CD4-positive, alpha-beta T cell treated with Interleukin-17A for 4 hours (primary cell): ENCODE measurements around the gene RBM39.

Experiments
- DNase-seq: peaks from one replicate; pipeline ENCODE4 v3.0.0-alpha.2; 2020; ENCODE audit warnings: mixed read lengths

RBM39 gene

DNA sequence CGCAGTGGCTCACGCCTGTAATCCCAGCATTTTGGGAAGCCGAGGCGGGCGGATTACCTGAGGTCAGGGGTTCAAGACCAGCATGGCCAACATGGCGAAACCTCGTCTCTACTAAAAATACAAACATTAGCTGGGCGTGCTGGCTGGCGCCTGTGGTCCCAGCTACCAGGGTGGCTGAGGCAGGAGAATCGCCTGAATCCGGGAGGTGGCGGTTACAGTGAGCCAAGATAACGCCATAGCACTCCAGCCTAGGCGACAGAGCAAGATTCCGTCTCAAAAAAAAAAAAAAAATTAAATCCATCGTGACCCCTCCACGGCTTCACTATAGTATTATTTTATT, 76.1 kb downstream of the RBM39 start:
- DNase-seq: no peak

DNA sequence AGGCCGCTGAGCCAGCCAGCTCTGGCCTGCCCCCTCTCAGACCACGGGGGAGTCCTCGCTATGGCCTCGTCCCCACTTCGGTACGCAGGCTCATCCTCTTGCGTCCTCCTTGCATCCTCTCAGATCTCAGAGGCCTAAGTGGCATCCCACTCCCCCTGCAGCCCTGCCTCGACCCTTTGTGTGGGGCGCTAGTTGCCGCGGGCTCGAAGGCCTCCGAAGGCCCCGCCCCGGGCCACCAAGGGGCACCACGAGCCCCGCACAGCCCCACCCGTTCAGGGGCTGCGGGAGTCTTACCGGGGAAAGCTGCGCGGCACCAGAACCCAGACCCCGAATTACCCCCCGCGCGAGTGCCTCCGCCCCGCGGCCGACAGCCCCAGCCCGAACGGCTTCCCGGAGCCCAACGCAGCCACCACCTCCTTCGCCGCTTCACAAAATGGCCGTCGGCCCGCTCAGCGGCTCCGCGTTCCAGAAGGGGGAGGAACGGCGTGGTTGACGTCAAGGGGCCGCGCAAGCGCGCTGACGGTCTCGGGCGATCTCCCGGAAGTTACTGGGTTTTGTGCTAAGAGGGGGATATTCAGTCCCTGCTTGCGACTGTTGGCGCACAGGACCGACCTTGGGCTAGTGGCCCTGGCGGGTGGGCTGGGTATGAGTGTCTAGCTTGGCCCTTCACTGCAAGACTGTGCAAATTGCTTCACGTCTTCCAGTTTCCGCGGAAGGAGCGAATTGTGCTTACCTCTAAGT, 77.4 kb downstream of the RBM39 start, which contains the start of the genes CPNE1 and RBM12:
TSS of gene CPNE1 (minus strand) at position 435 of the 741 bp plus-strand sequence. CDS start 31,977 bp downstream, outside the sequence.
TSS of gene RBM12 (minus strand) at position 435 of the 741 bp plus-strand sequence. CDS start 9,578 bp downstream, outside the sequence.
- DNase-seq: peak; percentile 93

DNA sequence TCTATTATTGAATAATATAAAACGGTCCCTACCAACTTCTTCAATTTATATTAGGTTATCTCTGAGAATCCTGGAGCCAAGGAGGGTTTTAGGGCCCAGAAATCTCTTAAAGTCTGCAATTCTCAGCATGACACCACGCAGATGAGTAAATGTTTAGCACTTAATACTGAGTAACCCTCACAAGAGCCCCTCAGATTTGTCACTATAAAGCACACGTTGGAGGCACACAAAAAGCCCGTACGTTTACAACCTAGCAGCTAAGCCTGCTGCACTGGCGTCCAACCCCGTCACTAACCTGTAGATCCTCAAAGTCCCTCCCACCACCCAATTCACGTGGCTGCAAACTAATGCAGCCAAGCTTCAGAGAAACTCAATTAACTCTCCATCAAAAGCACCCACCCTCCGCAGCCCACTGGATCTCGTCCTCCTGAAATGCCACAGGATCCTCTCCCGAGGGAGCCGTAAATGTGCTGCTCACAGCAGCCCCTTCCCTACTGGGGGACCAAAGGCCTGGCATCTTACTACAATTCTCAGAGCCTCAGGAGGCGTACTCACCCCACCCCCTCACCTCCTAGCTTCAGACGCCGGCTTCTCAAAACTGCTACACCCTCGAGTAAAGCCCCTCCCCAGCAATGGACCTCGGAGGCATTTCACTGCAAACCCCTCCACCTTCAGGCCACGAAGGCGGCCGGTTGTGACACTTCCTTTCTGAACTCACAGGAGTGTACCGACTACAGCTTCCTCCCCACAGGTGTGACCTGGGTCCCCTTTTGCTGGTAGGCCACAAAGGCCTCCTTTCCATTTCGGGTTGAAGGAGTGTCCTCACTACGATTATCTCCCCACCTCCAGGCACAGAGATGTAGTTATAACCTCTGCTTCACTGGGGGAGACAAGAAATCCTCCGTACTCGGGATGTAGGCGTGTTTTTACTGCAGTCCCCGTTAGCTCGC, 78.3 kb downstream of the RBM39 start:
- peak; percentile 61 for DNase-seq

DNA sequence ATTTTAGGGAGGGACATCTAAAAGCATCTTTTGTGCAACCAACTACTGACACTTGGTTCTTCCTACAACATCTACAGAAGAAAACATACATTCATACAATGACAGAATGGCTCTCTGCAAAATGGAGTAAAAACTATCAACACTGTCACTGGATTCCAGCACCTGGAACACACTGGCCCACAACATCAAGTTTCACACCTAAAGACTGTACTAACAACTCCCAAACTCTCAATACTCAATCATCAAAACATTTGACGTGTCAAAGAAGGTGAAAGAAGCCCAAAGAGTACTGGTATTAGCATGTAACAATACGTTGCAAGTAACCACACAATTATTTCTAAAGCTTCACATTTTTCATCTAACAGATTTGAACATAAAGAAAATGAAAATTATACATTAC, 79.5 kb downstream of the RBM39 start:
- DNase-seq: no peak

DNA sequence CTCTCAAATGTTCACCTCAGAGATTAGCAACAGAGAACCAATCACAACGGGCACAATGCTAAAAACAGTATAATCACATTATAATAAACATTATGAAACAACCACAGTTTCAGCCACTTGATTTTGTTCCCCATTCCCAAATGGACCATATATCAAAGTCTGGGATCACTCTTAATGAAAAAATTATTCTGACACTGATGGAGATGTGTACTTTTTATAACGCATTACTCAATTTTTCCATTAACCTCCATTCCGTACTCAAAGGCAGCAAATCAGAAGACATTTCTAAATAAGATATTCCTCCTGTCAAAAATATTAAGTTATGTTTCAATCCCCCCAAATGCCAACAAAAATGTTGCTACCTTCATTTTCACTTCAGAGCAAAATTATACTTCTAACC, 80.2 kb downstream of the RBM39 start:
- no peak for DNase-seq

DNA sequence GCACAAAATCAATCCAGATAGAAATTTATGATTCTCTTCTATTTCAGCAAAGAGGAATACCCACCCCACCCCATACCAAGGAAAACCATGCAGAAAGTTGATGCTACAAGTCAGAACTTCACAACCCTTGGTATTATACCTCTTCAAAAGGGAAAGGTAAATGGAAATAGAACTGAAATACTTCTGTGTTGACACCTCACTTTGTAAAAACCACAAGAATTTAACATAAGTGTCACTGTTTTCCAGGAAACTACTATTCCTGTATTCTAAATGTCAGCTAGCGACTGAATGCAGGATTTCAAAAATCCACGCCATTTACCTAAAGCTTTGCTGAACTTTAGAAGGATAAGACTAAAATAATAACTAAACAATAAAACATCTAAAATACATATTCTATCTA, 81.0 kb downstream of the RBM39 start:
- no peak for DNase-seq

DNA sequence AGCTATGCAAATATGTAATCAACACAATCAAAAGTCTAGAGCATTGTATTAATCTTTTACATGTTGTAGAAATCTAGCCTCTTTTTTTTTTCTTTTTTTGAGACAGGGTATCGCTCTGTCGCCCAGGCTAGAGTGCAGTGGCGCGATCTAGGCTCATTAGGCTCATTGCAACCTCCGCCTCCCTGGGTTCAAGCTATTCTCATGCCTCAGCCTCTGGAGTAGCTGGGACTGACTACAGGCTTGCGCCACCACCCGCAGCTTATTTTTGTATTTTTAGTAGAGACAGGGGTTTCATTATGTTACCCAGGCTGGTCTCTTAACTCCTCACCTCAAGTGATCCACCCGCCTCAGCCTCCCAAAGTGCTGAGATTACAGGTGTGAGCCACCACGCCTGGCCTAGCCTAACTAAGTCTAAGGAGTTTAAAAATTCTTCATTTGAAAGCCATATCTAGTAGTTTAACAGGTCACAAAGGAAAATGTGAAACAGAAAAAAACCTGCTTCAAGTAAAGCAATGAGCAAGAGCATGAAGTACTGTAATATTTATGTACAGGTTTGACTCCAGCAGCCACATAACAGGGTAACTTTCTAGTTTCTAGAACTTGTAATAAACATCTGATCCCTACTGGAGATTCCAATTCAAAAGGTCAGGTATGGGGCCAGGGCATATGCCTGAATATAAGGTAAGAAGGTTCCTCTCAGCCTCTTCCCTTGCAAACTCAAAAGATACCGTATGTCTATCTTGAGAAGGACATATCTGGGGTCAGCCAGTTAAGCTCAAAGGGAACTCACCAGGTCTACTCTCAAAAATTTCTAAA, 81.7 kb downstream of the RBM39 start:
- DNase-seq: no peak

DNA sequence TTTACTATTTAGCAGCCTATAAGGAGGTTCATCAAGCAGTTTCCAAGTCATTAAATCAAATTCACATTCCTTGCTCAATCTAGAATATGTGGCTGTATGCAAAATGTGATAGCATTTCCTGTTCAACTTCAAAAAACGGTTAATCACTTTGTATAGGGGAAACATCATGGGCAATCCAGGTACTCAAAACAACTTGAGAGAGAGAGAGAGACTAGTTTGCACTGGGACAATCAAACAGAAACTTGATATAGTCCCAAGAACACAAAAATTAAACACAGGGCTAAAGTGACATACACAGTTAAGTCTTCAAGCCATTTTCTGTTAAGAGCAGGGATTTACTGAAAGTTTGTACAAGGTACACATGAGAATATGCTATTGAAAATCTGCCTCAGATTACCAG, 84.8 kb downstream of the RBM39 start:
- DNase-seq: no peak

DNA sequence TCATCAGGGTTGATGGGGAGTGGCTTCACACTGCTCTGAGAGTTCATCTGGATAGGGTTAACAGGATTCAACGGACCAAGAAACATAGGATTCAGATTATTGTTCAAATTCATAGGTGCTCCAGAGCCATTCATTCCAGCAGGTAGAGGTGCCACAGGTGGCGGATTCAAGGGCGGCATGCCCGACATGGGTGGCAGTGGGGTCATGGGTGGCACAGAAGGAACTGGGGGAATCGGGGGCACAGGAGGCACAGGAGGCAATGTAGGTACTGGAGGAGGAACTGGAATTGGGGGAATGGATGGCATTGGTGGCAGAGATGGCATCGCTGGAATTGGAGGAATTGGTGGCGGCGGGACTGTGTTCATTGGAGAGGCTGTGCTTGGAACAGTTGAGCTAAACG, 87.6 kb downstream of the RBM39 start:
- no peak for DNase-seq

DNA sequence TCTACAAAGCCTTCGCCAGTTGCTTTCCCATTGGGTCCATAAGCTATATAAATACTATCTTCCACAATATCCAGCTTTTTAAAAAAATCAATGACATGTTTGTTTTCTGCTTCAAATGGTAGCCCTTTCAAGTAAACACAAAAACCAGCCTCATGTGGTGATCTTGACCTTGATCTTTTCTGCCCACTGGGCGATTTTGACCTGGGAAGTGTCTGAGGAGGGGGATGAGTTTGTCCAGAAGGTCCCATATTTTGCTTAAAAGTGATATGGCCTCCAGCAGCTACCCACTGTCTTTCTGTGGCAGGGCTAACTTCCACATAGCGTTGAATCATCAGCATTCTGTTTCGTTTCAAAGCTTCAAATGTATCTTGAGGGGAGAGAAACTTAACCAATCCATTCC, 88.2 kb downstream of the RBM39 start:
- DNase-seq: no peak
